ENCODE measurements around the gene TLR6. TPM values are rescaled to one million over a fixed set of nuclear protein-coding genes. Genes with fewer than 3 reads are reported as not detected.

The TLR6 gene
- total RNA-seq, 1 experiment from 2014 or later: not detected

DNA sequence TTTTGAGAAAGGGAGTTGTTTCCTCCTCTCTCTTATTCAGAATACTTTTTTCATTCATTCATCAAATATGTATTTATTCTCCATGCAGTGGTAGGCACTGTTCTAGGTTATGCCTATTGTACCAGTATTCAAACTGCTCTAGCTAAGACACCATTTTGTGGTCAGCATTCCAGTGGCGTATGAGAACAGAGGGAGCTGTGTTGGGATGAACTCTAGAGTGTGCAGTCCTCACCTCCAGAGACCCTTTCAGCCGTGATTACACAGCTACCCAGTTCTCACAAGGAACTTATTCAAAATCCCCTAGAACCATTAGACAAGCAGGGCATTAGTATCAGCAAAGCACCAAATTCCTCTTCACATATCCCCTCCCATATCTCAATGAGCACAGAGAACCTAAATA is 56.3 kb downstream of the TLR6 start:
- peaks cover 8% of the 10 kb centered on the region for H3K9me3 ChIP-seq
- ChIA-PET POLR2A (no interaction called here), CTCF (no interaction called here)
- no peak for DNase-seq
- no TSS peak for BruUV-seq (replicated peaks)
- Mint-ChIP-seq H3K27ac (ENCODE audit: unreplicated experiment) (no peak overlapping the region), H3K9me3 (ENCODE audit: unreplicated experiment) (peaks cover 14% of the 10 kb centered on the region), H3K4me1 (ENCODE audit: low read depth, unreplicated experiment) (no peaks in the 10 kb centered on the region), H3K36me3 (ENCODE audit: insufficient read depth, unreplicated experiment) (no peaks in the 10 kb centered on the region), H3K27me3 (ENCODE audit: insufficient read depth, unreplicated experiment) (no peaks in the 10 kb centered on the region), H3K4me3 (ENCODE audit: unreplicated experiment) (no peak overlapping the region)
- H3K4me3 ChIP-seq (ENCODE audit: low read depth, low read length): no peak overlapping the region
- no peaks in the 10 kb centered on the region for H3K4me1 ChIP-seq
- intact Hi-C loops (cut with micrococcal nuclease; ENCODE audit: unreplicated experiment): loop anchor here (5.0 kb wide), 1 partner anchor 43 kb away; no protein-coding TSS in a partner anchor
- H3K36me3 ChIP-seq (ENCODE audit: control insufficient read depth, insufficient read depth, low read length): no peaks in the 10 kb centered on the region
- no peaks in the 10 kb centered on the region for H3K27me3 ChIP-seq (replicated peaks; ENCODE audit: control insufficient read depth, insufficient read depth, low read length)
- TF ChIP-seq, protein P1, sequence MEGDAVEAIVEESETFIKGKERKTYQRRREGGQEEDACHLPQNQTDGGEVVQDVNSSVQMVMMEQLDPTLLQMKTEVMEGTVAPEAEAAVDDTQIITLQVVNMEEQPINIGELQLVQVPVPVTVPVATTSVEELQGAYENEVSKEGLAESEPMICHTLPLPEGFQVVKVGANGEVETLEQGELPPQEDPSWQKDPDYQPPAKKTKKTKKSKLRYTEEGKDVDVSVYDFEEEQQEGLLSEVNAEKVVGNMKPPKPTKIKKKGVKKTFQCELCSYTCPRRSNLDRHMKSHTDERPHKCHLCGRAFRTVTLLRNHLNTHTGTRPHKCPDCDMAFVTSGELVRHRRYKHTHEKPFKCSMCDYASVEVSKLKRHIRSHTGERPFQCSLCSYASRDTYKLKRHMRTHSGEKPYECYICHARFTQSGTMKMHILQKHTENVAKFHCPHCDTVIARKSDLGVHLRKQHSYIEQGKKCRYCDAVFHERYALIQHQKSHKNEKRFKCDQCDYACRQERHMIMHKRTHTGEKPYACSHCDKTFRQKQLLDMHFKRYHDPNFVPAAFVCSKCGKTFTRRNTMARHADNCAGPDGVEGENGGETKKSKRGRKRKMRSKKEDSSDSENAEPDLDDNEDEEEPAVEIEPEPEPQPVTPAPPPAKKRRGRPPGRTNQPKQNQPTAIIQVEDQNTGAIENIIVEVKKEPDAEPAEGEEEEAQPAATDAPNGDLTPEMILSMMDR (IDR thresholded peaks at IDR 0.05; ENCODE audit: insufficient read depth in 1 of 2, low read depth in 1 of 2, low read length in 1 of 2, severe bottlenecking in 1 of 2, unreplicated experiment in 1 of 2): no peak

DNA sequence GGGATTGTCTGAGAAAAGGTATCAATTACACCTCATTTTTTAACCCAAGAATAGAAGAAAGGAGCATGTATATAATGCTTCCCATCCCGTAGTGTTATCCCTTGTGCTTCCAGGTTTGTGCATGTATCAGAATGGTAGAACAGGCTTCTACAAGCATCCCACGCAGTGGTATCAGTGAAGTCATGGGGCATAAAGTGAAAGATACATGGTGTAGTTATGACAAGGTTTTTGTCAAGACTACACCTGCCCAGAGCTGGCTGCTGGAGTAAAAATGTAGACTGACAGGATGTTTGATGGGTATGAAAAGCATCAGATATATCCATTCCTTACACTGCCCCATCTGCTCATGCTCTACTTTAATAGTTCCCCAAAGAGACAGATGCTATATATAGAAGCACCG is 61.5 kb downstream of the TLR6 start:
- intact Hi-C loops (cut with micrococcal nuclease; ENCODE audit: unreplicated experiment): no loop called here
- H3K27ac Mint-ChIP-seq (ENCODE audit: unreplicated experiment): no peak overlapping the region

DNA sequence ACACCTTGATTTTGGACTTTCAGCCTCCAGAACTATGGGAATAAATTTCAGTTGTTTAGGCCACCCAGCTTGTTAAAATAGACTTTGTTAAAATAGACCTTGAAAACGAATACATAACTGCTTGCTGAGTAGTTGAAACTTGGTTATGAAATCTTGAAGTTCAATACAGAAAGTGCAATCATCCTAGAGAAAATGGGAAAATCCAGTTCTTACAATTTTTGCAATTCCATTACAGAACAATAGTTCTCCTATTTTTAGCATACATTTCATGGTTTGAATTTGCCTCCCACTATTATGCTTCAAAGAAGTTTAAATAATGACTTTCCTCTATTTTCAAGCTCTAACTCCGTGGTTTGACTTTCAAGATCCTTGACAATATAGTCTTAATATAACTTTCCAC is 62.6 kb downstream of the TLR6 start:
- Histone ChIP-seq H3K4me1 (no peaks in the 10 kb centered on the region), H3K9me3 (no peaks in the 10 kb centered on the region; the same call in 1 of the 2 replicates), H3K36me3 (ENCODE audit: control insufficient read depth, insufficient read depth, low read length) (no peaks in the 10 kb centered on the region), H3K4me3 (ENCODE audit: low read depth, low read length) (no peak overlapping the region), H3K27me3 (replicated peaks; ENCODE audit: control insufficient read depth, insufficient read depth, low read length) (no peaks in the 10 kb centered on the region)
- Mint-ChIP-seq H3K27ac (ENCODE audit: unreplicated experiment) (no peak overlapping the region), H3K27me3 (ENCODE audit: insufficient read depth, unreplicated experiment) (peaks cover 14% of the 10 kb centered on the region), H3K36me3 (ENCODE audit: insufficient read depth, unreplicated experiment) (no peaks in the 10 kb centered on the region), H3K4me1 (ENCODE audit: low read depth, unreplicated experiment) (no peaks in the 10 kb centered on the region), H3K4me3 (ENCODE audit: unreplicated experiment) (no peak overlapping the region), H3K9me3 (ENCODE audit: unreplicated experiment) (no peaks in the 10 kb centered on the region)
- DNase-seq: no peak
- intact Hi-C loops (cut with micrococcal nuclease; ENCODE audit: unreplicated experiment): no loop called here
- POLR2A ChIA-PET: no interaction called here
- TF ChIP-seq, protein P1 (IDR thresholded peaks at IDR 0.05; ENCODE audit: insufficient read depth in 1 of 2, low read depth in 1 of 2, low read length in 1 of 2, severe bottlenecking in 1 of 2, unreplicated experiment in 1 of 2): no peak
- BruUV-seq (replicated peaks): no TSS peak
- CTCF ChIA-PET: no interaction called here

More for the DNA sequence above, 61.5 kb downstream of the TLR6 start:
- no peaks in the 10 kb centered on the region for H3K27me3 ChIP-seq (replicated peaks; ENCODE audit: control insufficient read depth, insufficient read depth, low read length)
- H3K4me1 ChIP-seq: no peaks in the 10 kb centered on the region
- H3K27me3 Mint-ChIP-seq (ENCODE audit: insufficient read depth, unreplicated experiment): peaks cover 14% of the 10 kb centered on the region
- H3K4me3 Mint-ChIP-seq (ENCODE audit: unreplicated experiment): no peak overlapping the region
- H3K4me3 ChIP-seq (ENCODE audit: low read depth, low read length): no peak overlapping the region
- no peaks in the 10 kb centered on the region for H3K36me3 ChIP-seq (ENCODE audit: control insufficient read depth, insufficient read depth, low read length)
- ChIA-PET CTCF (no interaction called here), POLR2A (no interaction called here)
- H3K36me3 Mint-ChIP-seq (ENCODE audit: insufficient read depth, unreplicated experiment): no peaks in the 10 kb centered on the region
- BruUV-seq (replicated peaks): no TSS peak
- no peak for DNase-seq
- TF ChIP-seq, protein P1 (IDR thresholded peaks at IDR 0.05; ENCODE audit: insufficient read depth in 1 of 2, low read depth in 1 of 2, low read length in 1 of 2, severe bottlenecking in 1 of 2, unreplicated experiment in 1 of 2): no peak
- no peaks in the 10 kb centered on the region for H3K9me3 ChIP-seq
- no peaks in the 10 kb centered on the region for H3K4me1 Mint-ChIP-seq (ENCODE audit: low read depth, unreplicated experiment)
- no peaks in the 10 kb centered on the region for H3K9me3 Mint-ChIP-seq (ENCODE audit: unreplicated experiment)

Measured in Caco-2 (cell line).